Caco-2 (cell line): ENCODE measurements around the gene SLC39A11. TPM values are rescaled to one million over a fixed set of nuclear protein-coding genes. Genes with fewer than 3 reads are reported as not detected.

ENCODE experiments used
- BruUV-seq: library from RNA; stranded (reverse); fragments of 400-500 nt; replicated peaks from 2 replicates; lab custom pipeline; 2021; lab: Mats Ljungman, UMichigan
- CTCF ChIA-PET: fragments of 300-600 bp; sonication (Branson Sonifier 250); formaldehyde crosslinking; loops from one replicate; lab custom pipeline; 2022; ENCODE audit warnings: antibody characterized with exemption; lab: Charles Lee
- POLR2A ChIA-PET: fragments of 300-600 bp; sonication (Branson Sonifier 250); formaldehyde crosslinking; loops from one replicate; lab custom pipeline; 2022; ENCODE audit warnings: antibody characterized with exemption; lab: Charles Lee
- DNase-seq, 2 experiments: peaks; one replicate each; pipeline versions ENCODE4 v3.0.0 to v3.0.0-alpha.2; 2020 to 2022
- H3K27me3 ChIP-seq: replicated peaks from 2 replicates; pipeline ENCODE4 v1.6.0; 2011; ENCODE audit warnings: low read length; ENCODE audit not compliant: control insufficient read depth, insufficient read depth
- H3K36me3 ChIP-seq: 2 replicates; pipeline ENCODE4 v1.5.1; 2011; ENCODE audit warnings: low read length; ENCODE audit not compliant: control insufficient read depth, insufficient read depth
- H3K4me1 ChIP-seq: fragments of 250-450 bp; sonication (Bioruptor Pico); 2 replicates; pipeline ENCODE4 v1.5.1; 2020; ENCODE audit warnings: mild to moderate bottlenecking
- H3K4me3 ChIP-seq: 2 replicates; pipeline ENCODE4 v1.5.1; 2011; ENCODE audit warnings: low read depth, mild to moderate bottlenecking, control low read depth, low read length
- H3K9me3 ChIP-seq: fragments of 250-450 bp; sonication (Bioruptor Pico); 2 replicates; pipeline ENCODE4 v1.5.1; 2020; ENCODE audit warnings: mild to moderate bottlenecking, moderate library complexity
- H3K27ac Mint-ChIP-seq: one replicate; pipeline ENCODE4 v1.8.0; 2022; ENCODE audit warnings: mixed read lengths; ENCODE audit not compliant: unreplicated experiment
- H3K27me3 Mint-ChIP-seq: one replicate; pipeline ENCODE4 v1.8.0; 2022; ENCODE audit warnings: mixed read lengths; ENCODE audit not compliant: insufficient read depth, unreplicated experiment
- H3K36me3 Mint-ChIP-seq: one replicate; pipeline ENCODE4 v1.8.0; 2022; ENCODE audit warnings: mild to moderate bottlenecking, mixed read lengths; ENCODE audit not compliant: insufficient read depth, unreplicated experiment
- H3K4me1 Mint-ChIP-seq: one replicate; pipeline ENCODE4 v1.8.0; 2022; ENCODE audit warnings: low read depth, mixed read lengths; ENCODE audit not compliant: unreplicated experiment
- H3K4me3 Mint-ChIP-seq: one replicate; pipeline ENCODE4 v1.8.0; 2022; ENCODE audit warnings: mild to moderate bottlenecking, moderate library complexity, mixed read lengths; ENCODE audit not compliant: unreplicated experiment
- H3K9me3 Mint-ChIP-seq: one replicate; pipeline ENCODE4 v1.8.0; 2022; ENCODE audit warnings: mixed read lengths; ENCODE audit not compliant: unreplicated experiment
- intact Hi-C: fragments of 100-400 bp; cut with micrococcal nuclease; formaldehyde crosslinking; loops from one replicate; pipeline ENCODE4 v1.10.0; 2022; ENCODE audit not compliant: unreplicated experiment
- total RNA-seq: library from RNA; stranded (reverse); gene quantifications from 2 replicates; pipeline ENCODE4 v1.2.3, GENCODE V29; 2022
- TF ChIP-seq, protein P1 (sequence below), 2 experiments: fragments of 200-600 bp in 1 of 2; IDR thresholded peaks; 1 replicate in 1 of 2; 2 replicates in 1 of 2; pipeline versions ENCODE4 v1.5.1 to v1.8.0; 2011 to 2022; ENCODE audit warnings: antibody characterized with exemption in 1 of 2, control low read depth in 1 of 2, inconsistent platforms in 1 of 2, low read depth in 1 of 2, low read length in 1 of 2, mild to moderate bottlenecking in 1 of 2, moderate library complexity in 1 of 2; ENCODE audit not compliant: insufficient read depth in 1 of 2, severe bottlenecking in 1 of 2, unreplicated experiment in 1 of 2

Gene SLC39A11
- total RNA-seq, 1 experiment from 2014 or later: 26.4 TPM

DNA sequence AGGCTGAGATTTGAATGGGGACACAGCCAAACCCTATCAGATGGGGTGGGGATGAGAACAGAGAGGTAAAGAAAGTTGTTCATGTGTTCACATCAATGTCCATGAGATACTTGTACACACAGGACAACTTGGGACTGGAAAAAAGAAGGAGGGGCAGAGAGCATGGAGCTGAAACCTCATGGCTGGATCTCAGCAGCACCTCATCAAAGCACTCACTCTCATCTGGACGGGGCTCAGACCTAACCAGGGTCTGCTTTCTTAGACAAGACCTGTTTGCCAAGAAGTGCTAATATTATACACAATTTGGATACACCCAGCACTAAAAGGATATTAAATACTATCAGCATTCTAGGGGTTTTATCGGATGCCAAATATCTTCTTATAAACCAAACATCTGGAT lies 399.8 kb downstream of the SLC39A11 start:
- no peaks in the 10 kb centered on the region for H3K36me3 ChIP-seq
- ChIA-PET CTCF (interaction anchor here (0.8 kb wide), 1 partner anchor 135 kb away, joined by 3 read pairs; no protein-coding TSS in a partner anchor), POLR2A (no interaction called here)
- no peak overlapping the region for H3K4me3 ChIP-seq
- H3K4me1 ChIP-seq: no peaks in the 10 kb centered on the region
- TF ChIP-seq, protein P1, sequence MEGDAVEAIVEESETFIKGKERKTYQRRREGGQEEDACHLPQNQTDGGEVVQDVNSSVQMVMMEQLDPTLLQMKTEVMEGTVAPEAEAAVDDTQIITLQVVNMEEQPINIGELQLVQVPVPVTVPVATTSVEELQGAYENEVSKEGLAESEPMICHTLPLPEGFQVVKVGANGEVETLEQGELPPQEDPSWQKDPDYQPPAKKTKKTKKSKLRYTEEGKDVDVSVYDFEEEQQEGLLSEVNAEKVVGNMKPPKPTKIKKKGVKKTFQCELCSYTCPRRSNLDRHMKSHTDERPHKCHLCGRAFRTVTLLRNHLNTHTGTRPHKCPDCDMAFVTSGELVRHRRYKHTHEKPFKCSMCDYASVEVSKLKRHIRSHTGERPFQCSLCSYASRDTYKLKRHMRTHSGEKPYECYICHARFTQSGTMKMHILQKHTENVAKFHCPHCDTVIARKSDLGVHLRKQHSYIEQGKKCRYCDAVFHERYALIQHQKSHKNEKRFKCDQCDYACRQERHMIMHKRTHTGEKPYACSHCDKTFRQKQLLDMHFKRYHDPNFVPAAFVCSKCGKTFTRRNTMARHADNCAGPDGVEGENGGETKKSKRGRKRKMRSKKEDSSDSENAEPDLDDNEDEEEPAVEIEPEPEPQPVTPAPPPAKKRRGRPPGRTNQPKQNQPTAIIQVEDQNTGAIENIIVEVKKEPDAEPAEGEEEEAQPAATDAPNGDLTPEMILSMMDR (IDR thresholded peaks at IDR 0.05; ENCODE audit: insufficient read depth in 1 of 2, low read depth in 1 of 2, low read length in 1 of 2, severe bottlenecking in 1 of 2, unreplicated experiment in 1 of 2): no peak
- Mint-ChIP-seq H3K4me3 (no peak overlapping the region), H3K4me1 (no peaks in the 10 kb centered on the region), H3K27ac (no peak overlapping the region), H3K9me3 (no peaks in the 10 kb centered on the region), H3K36me3 (no peaks in the 10 kb centered on the region), H3K27me3 (no peaks in the 10 kb centered on the region)
- DNase-seq: no peak
- no peaks in the 10 kb centered on the region for H3K9me3 ChIP-seq
- intact Hi-C loops: no loop called here
- BruUV-seq: no TSS peak
- no peaks in the 10 kb centered on the region for H3K27me3 ChIP-seq

DNA sequence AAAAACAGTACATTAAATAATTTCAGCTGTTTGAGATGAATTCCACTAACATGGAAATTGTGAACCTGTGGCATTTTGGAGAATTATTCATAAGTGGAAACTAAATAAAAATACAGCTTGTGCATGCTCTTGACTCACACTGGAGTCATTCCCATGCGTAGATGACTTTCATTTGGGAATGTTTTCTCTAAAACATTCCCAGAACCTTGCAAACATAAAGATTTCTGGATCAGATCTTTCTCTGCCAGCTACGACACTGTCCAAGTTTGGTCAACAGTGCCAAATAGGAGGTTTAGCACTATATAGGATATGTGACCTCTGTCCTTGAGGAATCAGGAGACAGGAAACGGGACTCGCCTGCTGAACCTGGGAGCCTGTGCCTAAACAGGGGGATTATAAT lies 400.9 kb downstream of the SLC39A11 start:
- no peaks in the 10 kb centered on the region for H3K9me3 ChIP-seq
- no peaks in the 10 kb centered on the region for H3K27me3 ChIP-seq
- POLR2A ChIA-PET: no interaction called here
- intact Hi-C loops: no loop called here
- Mint-ChIP-seq H3K9me3 (no peaks in the 10 kb centered on the region), H3K4me1 (no peaks in the 10 kb centered on the region), H3K4me3 (no peak overlapping the region), H3K36me3 (no peaks in the 10 kb centered on the region), H3K27ac (no peak overlapping the region), H3K27me3 (no peaks in the 10 kb centered on the region)
- CTCF ChIA-PET: no interaction called here
- no peaks in the 10 kb centered on the region for H3K36me3 ChIP-seq
- DNase-seq: no peak
- TF ChIP-seq, protein P1 (IDR thresholded peaks at IDR 0.05; ENCODE audit: insufficient read depth in 1 of 2, low read depth in 1 of 2, low read length in 1 of 2, severe bottlenecking in 1 of 2, unreplicated experiment in 1 of 2): no peak
- H3K4me1 ChIP-seq: no peaks in the 10 kb centered on the region
- BruUV-seq: no TSS peak
- H3K4me3 ChIP-seq: no peak overlapping the region

DNA sequence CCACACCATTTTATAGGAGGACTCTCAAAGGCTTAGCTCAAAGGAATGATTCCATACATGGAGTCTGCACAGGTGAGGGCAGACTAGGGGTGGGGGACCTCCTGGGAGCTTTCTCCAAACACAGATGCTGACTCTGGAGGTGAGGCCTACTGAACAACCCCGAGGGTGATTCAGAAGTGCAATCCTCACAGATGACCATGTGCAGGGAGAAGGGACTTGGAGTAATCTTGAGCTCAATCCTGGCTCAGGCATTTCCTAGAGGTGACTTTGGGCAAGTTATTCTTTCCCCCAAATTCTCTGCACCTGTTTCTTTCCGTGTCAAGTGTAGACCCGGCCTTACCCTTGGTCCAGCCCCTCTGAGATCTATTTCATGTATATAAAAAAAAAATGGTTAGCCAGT lies 401.5 kb downstream of the SLC39A11 start:
- intact Hi-C loops: no loop called here
- no peaks in the 10 kb centered on the region for H3K4me1 Mint-ChIP-seq
- Histone ChIP-seq H3K27me3 (no peaks in the 10 kb centered on the region), H3K9me3 (no peaks in the 10 kb centered on the region), H3K4me1 (peaks cover 3% of the 10 kb centered on the region), H3K36me3 (no peaks in the 10 kb centered on the region), H3K4me3 (no peak overlapping the region)
- no peak overlapping the region for H3K27ac Mint-ChIP-seq
- H3K36me3 Mint-ChIP-seq: no peaks in the 10 kb centered on the region
- BruUV-seq: no TSS peak
- H3K4me3 Mint-ChIP-seq: no peak overlapping the region
- TF ChIP-seq, protein P1 (IDR thresholded peaks at IDR 0.05; ENCODE audit: insufficient read depth in 1 of 2, low read depth in 1 of 2, low read length in 1 of 2, severe bottlenecking in 1 of 2, unreplicated experiment in 1 of 2): no peak
- DNase-seq: no peak
- no peaks in the 10 kb centered on the region for H3K27me3 Mint-ChIP-seq
- H3K9me3 Mint-ChIP-seq: no peaks in the 10 kb centered on the region
- CTCF ChIA-PET: interaction anchor here (0.5 to 0.8 kb wide), 2 partner anchors 34 to 776 kb away, joined by 3 read pairs; no protein-coding TSS in a partner anchor
- POLR2A ChIA-PET: no interaction called here
